ENCODE data around the gene ACTG1. TPM values are rescaled to one million over a fixed set of nuclear protein-coding genes. Genes with fewer than 3 reads are reported as not detected.

ACTG1 gene
- total and polyA plus RNA-seq, 2 donors (not counting 1 experiment from before 2014, with no cell fraction given): 803 to 1,677 TPM

GRCh38 chr17:81489998-81490992 lies 22.3 kb downstream of the ACTG1 start:
- Histone ChIP-seq H3K9ac (ENCODE audit: low read length) (no peak overlapping the region), H3K79me2 (ENCODE audit: control insufficient read depth, insufficient read depth, low read length) (no peaks in the 10 kb centered on the region), H3K4me2 (replicated peaks; ENCODE audit: low read depth, low read length, poor library complexity, severe bottlenecking) (no peak overlapping the region), H3K27ac (ENCODE audit: low read length in 2 of 2) (no peak overlapping the region), H3K27me3 (replicated peaks in 1 of 4; ENCODE audit: control extremely low read depth in 1 of 4, control insufficient read depth in 3 of 4, insufficient read depth in 4 of 4, low read length in 3 of 4) (peaks cover 0 to 12% (median 2%) of the 10 kb centered on the region in 4 experiments), H2AFZ (ENCODE audit: insufficient read depth, low read depth, low read length, poor library complexity, severe bottlenecking) (no peak overlapping the region), H3K4me1 (ENCODE audit: control insufficient read depth in 2 of 2, insufficient read depth in 2 of 2, low read length in 2 of 2) (peaks cover 9 to 13% of the 10 kb centered on the region in 2 donors), H3K36me3 (replicated peaks in 1 of 2; ENCODE audit: control extremely low read depth in 1 of 2, control insufficient read depth in 1 of 2, extremely low read depth in 1 of 2, insufficient read depth in 2 of 2, low read length in 1 of 2) (no peaks in the 10 kb centered on the region), H3K4me3 (ENCODE audit: control extremely low read depth in 1 of 5, extremely low read depth in 1 of 5, insufficient read depth in 1 of 5, low read depth in 2 of 5, low read length in 4 of 5) (no peak overlapping the region), H4K20me1 (ENCODE audit: control insufficient read depth, insufficient read depth, low read length, poor library complexity, severe bottlenecking) (no peaks in the 10 kb centered on the region), H3K9me3 (ENCODE audit: control extremely low read depth in 1 of 3, control insufficient read depth in 2 of 3, insufficient read depth in 1 of 3, low read length in 2 of 3) (peaks cover 0 to 4% (median 0%) of the 10 kb centered on the region in 3 donors)
- H3K9me3 Mint-ChIP-seq (ENCODE audit: insufficient read depth): no peaks in the 10 kb centered on the region
- ChIA-PET CTCF (interaction anchor here (1.0 to 2.4 kb wide), 3 partner anchors 111 to 348 kb away, joined by 3 to 6 read pairs (median 5); no protein-coding TSS in a partner anchor), POLR2A (interaction anchor here (0.6 to 1.5 kb wide), 2 partner anchors 15 to 62 kb away, joined by 3 to 4 read pairs; no protein-coding TSS in a partner anchor)
- 64% methylated on average over 8 of the region's 14 CpGs for WGBS (ENCODE audit: insufficient coverage)
- DNase-seq (no peak), ATAC-seq (ENCODE audit: low read depth) (no peak)
- peak overlapping the region; percentile 70 for H3K4me3 Mint-ChIP-seq
- H3K4me1 Mint-ChIP-seq: peaks cover 5% of the 10 kb centered on the region
- no peak overlapping the region for H3K27ac Mint-ChIP-seq
- TF ChIP-seq CTCF (IDR thresholded peaks at IDR 0.05): no peak
- peaks cover 21% of the 10 kb centered on the region for H3K27me3 Mint-ChIP-seq
- intact Hi-C loops (cut with micrococcal nuclease): loop anchor here (10.0 kb wide), 1 partner anchor 115 kb away; no protein-coding TSS in a partner anchor

Data from B cell (primary cell).